HG03354 (cell line): ENCODE data around the gene GRB10.

Source experiments
- ATAC-seq: cut with Tn5 transposase; IDR thresholded peaks from one replicate; pipeline ENCODE4 v1.9.1; 2021; ENCODE audit warnings: mild to moderate bottlenecking; ENCODE audit not compliant: unreplicated experiment, poor library complexity, severe bottlenecking

The GRB10 gene

DNA sequence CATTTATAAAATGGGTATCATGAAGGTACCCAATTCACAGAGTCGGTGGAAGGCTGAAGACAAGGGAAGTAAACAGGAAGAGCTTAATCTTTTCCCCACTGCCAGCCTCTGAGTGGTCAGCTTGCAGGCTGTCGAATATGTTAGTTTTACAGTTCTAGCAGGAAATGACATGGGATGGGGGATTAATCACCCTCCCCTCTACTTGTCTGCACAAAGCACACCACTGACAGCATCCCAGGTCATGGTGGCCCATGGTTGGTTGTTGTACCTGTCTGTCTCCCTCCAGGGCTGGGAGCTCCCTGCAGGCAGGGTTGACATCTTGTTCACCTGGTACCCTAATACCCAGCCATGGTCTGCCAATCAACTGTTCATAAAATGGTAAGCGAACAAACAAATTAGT is 55.6 kb downstream of the GRB10 start:
- no peak for ATAC-seq

DNA sequence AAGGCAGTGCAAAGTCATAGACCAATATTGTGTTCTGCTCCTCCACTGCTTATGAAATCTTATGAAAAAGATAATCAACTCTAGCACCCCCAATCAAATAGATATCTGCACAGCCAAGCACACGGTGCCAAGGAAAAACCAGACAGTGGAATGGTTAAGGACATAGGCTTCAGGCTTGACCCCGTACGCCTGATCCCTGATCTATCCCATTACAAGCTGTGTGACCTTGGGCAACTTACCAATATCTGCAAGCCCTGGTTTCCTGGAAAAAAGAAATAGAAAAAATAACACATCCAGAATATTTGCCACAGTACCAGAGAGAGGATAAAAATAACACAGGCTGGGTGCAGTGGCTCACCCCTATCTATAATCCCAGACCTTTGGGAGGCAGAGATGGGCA is 56.9 kb downstream of the GRB10 start:
- no peak for ATAC-seq

DNA sequence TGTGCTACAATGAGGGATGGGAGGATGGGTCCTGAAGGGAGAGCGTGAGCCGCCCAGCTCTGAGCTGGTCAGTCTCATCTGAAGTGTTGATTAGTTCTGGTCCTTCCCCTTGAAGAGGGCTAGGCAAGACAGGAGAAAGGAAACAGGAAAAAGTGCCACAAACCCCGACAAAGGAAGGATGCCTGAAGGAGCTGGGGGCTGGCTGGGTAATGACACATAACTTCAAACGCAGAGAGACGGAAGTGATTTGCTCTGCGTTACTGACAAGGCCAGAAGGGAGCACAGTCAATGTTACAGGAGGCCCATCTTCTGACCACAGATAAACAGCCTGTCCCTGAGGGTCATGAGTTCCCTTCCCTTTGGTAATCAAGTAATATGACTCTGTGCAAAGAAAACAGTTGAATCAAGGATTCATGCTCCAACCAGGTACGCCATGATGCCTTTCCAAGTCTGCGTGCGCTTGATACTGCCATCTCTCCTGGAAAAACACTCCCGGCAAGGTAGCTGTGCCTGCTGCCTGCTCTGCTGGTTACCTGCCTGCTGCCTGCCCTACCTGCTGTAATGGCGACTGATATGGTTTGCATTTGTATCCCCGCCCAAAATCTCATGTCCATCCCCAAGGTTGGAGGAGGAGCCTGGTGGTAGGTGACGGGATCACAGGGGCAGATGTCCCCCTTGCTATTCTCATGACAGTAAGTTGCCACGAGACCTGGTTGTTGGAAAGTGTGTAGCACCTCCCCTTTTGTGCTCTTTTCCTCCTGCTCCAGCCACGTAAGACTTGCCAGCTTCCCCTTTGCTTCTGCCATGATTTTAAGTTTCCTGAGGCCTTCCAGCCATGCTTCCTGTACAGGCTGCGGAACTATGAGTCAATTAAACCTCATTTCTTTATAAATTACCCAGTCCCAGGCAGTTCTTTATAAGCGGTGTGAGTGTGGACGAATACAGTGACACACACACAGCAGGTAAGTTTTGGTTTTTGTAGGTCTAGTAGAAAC is 57.9 kb downstream of the GRB10 start:
- no peak for ATAC-seq

GRCh38 chr7:50723888-50724287 is 58.8 kb downstream of the GRB10 start:
- no peak for ATAC-seq

DNA sequence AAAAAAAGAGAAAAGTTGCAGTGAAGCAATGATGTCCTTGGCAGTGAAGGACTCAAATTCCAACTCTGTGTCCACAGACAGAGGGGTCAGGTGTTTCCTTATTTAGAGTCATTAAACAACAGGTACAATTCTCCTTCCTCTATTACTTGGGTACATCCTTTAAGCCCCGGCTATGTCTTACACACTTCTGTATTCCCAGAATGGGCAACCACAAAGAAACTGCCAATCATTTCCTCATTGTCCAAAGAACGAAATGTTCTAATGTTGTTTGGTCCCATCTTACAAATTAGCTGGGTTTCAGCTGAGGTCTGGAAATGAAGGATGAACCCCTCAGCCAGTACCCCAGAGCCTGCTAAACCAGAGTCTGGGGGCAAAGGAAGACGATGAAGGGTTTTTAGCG is 59.5 kb downstream of the GRB10 start:
- ATAC-seq, result no peak

GRCh38 chr7:50721661-50722259 is 60.9 kb downstream of the GRB10 start:
- ATAC-seq, result no peak

DNA sequence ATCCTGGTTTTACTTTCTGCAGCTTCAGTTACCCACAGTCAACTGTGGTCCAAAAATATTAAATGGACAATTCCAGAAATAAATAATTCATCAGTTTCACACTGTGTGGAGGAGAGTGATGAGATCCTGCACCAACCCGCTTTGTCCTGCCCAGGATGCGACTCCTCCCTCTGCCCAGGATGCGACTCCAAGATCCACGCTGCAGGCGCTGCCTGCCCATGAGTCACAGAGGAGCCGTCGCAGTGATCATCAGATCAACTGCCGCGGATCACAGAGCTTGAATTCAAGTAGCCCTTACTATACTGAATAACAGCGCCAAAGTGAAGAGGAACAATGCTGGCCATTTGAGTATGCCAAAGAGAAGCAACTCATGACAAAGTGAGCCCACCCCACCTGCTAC is 61.5 kb downstream of the GRB10 start:
- no peak for ATAC-seq

DNA sequence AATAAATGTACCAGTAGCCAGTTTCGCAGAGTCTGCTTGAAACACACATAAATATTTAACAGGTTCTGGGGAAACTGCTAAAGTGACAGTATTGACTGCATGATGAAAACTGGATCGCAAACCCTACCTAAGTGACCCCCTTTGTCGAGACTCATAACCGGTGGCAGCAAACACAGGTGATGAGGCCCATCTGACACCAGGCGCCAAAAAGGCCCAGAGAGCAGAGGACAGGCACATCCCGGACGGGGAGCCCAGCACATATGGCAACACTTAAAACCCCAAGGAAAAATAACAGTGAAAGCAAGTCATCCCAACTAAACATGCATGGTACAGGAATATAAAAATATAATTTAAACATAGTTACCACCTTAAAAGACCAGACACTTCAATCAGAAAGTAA is 62.4 kb downstream of the GRB10 start:
- no peak for ATAC-seq

DNA sequence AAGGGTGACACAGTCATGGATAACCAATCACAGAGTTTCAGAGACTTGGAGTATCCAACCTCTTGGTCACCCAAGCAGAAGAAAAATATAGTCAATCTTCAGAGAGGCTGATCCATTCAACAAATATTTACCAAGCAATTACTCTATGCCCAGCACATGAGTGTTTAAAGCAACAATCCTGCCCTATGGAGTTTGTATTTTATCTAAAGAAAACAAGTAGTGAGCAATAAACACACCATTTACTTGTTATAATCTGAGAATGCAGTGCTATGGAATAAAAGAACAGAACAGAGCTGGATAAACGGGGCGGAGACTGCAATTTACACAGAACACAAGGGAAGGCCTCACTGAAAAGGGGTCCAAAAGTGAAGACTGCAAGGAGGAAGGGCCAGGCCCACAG is 63.8 kb downstream of the GRB10 start:
- no peak for ATAC-seq

GRCh38 chr7:50718311-50718710 is 64.4 kb downstream of the GRB10 start:
- no peak for ATAC-seq

DNA sequence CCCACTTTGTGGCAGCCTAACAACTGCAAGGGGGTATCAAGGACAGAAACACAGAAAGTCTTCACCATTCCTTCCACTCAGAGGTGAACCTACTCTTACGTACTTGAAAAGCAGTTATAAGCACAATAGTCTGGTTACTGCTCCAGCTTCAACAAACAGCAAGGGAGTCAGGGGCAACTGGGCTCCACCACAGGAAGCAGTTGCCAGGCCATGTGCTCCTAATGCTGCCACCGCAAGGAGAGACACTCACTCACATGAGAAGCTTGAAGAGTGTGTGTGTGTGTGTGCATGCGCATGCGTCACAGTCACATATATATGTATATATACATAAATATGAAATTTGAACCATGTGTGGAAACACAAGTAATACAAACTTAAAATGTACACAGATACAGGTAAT is 65.5 kb downstream of the GRB10 start:
- no peak for ATAC-seq

- ATAC-seq, result no peak
Measured at GRCh38 chr7:50714857-50715256, 67.8 kb downstream of the GRB10 start.

- no peak for ATAC-seq
Measured at GRCh38 chr7:50713123-50713965, 69.4 kb downstream of the GRB10 start.

GRCh38 chr7:50712252-50713122 is 70.2 kb downstream of the GRB10 start:
- no peak for ATAC-seq

GRCh38 chr7:50711271-50712175 is 71.2 kb downstream of the GRB10 start:
- no peak for ATAC-seq

DNA sequence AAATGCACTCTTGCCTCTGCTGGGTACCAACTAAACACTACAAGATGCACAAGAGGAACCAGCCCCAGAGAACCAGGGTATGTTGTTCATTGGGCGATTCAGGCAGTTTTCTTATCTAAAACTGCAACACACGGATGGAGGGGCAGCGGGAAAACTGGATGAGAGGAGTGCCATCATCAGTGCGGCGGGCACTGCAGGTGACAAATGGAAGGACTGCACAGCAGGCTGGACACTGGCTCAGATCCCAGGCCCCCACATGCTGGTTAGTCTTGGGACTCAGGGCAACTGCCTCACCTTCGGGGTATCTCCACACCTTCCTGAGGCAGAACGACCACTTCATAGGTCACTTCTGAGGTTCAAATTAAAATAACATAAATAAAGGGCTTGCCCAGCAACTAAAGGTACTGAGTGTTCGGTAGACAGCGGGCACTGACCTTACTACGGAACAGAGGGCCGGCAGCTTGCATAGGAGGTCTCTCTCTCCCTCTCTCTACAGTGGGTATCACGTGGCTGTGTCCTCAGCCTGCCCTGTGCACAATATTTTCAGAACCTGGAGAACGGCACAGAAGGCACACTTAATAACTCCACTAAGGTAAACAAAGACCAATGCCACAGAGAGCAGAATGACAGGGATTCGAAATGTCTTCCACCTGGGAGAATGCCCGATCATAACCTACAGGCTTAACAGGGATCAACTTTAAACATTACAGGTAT is 72.1 kb downstream of the GRB10 start:
- no peak for ATAC-seq

DNA sequence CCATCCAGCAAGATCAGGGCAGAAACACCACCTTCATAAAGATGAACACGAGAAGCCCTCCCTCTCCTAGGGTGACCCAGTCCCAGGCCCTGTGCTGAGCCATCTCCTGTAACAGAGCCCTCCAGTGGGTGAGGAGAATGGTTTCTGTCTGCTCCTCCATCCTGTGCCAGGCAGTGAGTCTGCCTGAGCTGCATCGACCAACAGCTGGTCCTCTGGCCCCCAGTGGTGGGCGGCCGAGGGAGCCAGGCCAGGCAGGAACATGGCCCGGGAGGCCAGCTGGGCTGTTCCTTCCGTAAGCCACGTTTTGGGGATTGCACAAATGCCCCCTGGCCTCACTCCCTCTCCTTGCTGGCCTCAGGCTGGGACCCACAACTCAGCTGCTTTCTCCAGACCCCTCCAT is 73.5 kb downstream of the GRB10 start:
- no peak for ATAC-seq
